ENCODE data around the gene PRCD.

Gene PRCD

GRCh38 chr17:76528528-76529223 is 11.2 kb upstream of the PRCD start:
- Histone ChIP-seq H2AFZ (no peak overlapping the region), H3K27me3 (ENCODE audit: control insufficient read depth, insufficient read depth, low read length) (no peaks in the 10 kb centered on the region), H3K36me3 (ENCODE audit: control insufficient read depth, insufficient read depth, low read length) (no peaks in the 10 kb centered on the region), H3K27ac (peak overlapping the region; percentile 81), H3K4me2 (ENCODE audit: low read length) (no peak overlapping the region), H3K4me1 (peaks cover 10% of the 10 kb centered on the region), H3K79me2 (no peaks in the 10 kb centered on the region), H3K9me3 (ENCODE audit: control insufficient read depth, low read length) (no peaks in the 10 kb centered on the region), H3K9ac (no peak overlapping the region), H3K4me3 (ENCODE audit: low read depth, low read length) (no peak overlapping the region)
- no peak for TF ChIP-seq CTCF (IDR thresholded peaks at IDR 0.05)

- no peak for TF ChIP-seq CTCF (IDR thresholded peaks at IDR 0.05)
- Histone ChIP-seq H3K27ac (peak overlapping the region; percentile 81), H2AFZ (no peak overlapping the region), H3K4me3 (ENCODE audit: low read depth, low read length) (no peak overlapping the region), H3K36me3 (ENCODE audit: control insufficient read depth, insufficient read depth, low read length) (no peaks in the 10 kb centered on the region), H3K9me3 (ENCODE audit: control insufficient read depth, low read length) (no peaks in the 10 kb centered on the region), H3K4me1 (peaks cover 8% of the 10 kb centered on the region), H3K79me2 (no peaks in the 10 kb centered on the region), H3K27me3 (ENCODE audit: control insufficient read depth, insufficient read depth, low read length) (no peaks in the 10 kb centered on the region), H3K4me2 (ENCODE audit: low read length) (no peak overlapping the region), H3K9ac (no peak overlapping the region)
These were observed 10.4 kb upstream of the PRCD start for GRCh38 chr17:76529224-76530094.

- TF ChIP-seq CTCF (IDR thresholded peaks at IDR 0.05): no peak
- Histone ChIP-seq H3K4me3 (ENCODE audit: low read depth, low read length) (no peak overlapping the region), H3K27ac (peak overlapping the region; percentile 81), H3K4me1 (peaks cover 2% of the 10 kb centered on the region), H3K9me3 (ENCODE audit: control insufficient read depth, low read length) (no peaks in the 10 kb centered on the region), H3K36me3 (ENCODE audit: control insufficient read depth, insufficient read depth, low read length) (no peaks in the 10 kb centered on the region), H2AFZ (no peak overlapping the region), H3K9ac (no peak overlapping the region), H3K4me2 (ENCODE audit: low read length) (no peak overlapping the region), H3K27me3 (ENCODE audit: control insufficient read depth, insufficient read depth, low read length) (no peaks in the 10 kb centered on the region), H3K79me2 (no peaks in the 10 kb centered on the region)
These were observed 9.6 kb upstream of the PRCD start for GRCh38 chr17:76530095-76530723.

- no peak overlapping the region for H3K9ac ChIP-seq
These were observed 8.9 kb upstream of the PRCD start for GRCh38 chr17:76530811-76531485.

More at GRCh38 chr17:76530811-76531485, 8.9 kb upstream of the PRCD start:
- H2AFZ ChIP-seq: no peak overlapping the region
- H3K79me2 ChIP-seq: no peaks in the 10 kb centered on the region
- peak overlapping the region; percentile 81 for H3K27ac ChIP-seq
- no peaks in the 10 kb centered on the region for H3K9me3 ChIP-seq (ENCODE audit: control insufficient read depth, low read length)
- H3K27me3 ChIP-seq (ENCODE audit: control insufficient read depth, insufficient read depth, low read length): no peaks in the 10 kb centered on the region
- no peak for TF ChIP-seq CTCF (IDR thresholded peaks at IDR 0.05)
- H3K36me3 ChIP-seq (ENCODE audit: control insufficient read depth, insufficient read depth, low read length): no peaks in the 10 kb centered on the region
- no peak overlapping the region for H3K4me2 ChIP-seq (ENCODE audit: low read length)
- H3K4me3 ChIP-seq (ENCODE audit: low read depth, low read length): no peak overlapping the region
- peaks cover 2% of the 10 kb centered on the region for H3K4me1 ChIP-seq
